Glomerular visceral epithelial cell (primary cell): ENCODE data around the gene KPNB1.
A peak's percentile ranks its signal among the peaks of the same experiment; 100 is the strongest.

Experiments
- DNase-seq: peaks from one replicate; pipeline ENCODE4 v3.0.0-alpha.2; 2016; ENCODE audit errors: extremely low spot score

KPNB1 gene

DNA sequence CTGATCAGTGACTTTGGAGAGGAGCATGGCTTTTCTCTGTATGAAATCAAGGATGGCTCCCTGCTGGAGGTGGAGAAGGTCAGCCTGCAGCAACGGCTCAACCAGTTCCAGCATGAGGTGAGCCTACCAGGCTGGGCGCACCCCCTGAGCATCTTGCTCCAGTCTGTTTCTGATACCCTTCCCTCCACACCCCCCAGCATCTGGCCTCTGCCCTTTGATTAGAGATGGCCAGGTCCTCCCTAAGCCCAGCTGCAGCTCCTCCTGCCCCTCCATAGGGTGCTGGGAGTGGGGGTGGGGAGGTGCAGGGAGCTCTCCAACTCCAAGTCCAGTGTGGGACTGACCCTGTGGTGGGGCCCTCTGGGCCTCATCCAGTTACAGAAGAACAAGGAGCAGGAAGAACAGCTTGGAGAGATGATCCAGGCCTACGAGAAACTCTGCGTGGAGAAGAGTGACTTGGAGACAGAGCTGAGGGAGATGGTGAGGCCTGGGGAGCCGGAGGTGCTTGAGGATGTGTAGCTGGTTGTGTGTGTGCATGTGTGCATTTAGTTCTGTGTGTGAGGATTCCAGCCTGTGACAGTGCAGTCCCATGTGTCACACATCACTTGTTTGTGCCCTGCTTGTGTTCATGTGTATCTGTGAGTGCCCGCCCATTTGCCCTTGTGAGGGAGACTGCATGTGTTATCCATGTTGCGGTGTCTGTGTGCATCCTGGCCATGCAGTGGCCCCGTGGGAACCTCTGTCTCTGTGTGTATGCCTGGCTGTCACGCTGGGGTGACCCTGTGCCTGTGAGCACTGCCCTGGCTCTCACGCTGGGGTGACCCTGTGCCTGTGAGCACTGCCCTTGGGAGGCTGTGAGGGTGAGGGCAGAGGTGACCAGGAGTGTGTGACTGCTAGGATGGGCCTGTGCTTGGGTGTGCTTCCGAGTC, 47.3 kb downstream of the KPNB1 start:
- no peak for DNase-seq

- DNase-seq = no peak
These were observed 48.4 kb downstream of the KPNB1 start for GRCh38 chr17:47697906-47698711.

DNA sequence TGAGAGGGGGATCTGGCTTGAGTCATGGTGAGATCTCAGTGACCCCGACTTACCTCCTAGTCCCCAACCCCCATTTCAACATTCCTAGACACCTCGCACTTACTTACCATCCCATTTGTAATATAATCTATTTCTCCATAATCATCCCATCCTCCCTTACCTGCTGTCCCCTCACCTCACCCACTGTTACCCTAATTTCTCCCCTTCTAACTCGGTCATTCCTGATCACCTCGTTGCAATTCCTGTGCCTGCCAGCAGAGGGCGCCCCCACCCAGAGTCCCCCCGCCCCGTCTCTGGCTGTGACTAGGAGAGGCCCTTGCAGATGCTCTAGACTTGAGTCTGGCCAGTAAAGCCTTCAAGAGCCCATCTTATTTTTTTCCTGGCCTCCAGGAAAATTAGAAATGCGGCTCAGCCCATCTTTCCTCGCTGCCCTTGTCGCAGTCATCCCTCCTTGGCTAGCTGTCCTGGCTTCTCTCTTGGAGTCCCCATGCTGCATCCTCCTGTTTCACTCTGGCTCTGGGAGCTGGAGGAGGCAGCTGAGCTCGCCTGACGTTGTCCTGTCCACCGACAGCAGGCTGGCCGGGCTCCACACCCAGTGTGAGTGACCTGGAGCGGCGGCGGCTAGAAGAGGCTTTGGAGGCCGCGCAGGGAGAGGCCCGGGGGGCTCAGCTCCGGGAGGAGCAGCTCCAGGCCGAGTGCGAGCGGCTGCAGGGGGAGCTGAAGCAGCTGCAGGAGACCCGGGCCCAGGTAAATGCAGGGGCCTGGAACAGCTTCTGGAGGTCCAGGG, 49.2 kb downstream of the KPNB1 start:
- peak; percentile 62 for DNase-seq

DNA sequence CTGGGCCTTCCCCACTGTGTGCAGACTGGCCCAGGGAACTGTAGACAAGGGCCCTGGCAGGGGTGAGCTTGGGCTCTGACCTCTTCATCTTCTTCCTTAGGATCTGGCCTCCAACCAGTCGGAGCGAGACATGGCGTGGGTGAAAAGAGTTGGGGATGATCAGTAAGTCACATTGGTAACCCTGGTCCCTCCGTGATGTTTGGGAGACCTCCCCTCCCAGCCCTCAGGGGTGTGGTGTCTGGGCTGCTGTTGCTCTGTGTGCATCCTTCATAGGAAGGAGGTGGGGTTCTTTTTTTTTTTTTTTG, 49.8 kb downstream of the KPNB1 start:
- no peak for DNase-seq

DNA sequence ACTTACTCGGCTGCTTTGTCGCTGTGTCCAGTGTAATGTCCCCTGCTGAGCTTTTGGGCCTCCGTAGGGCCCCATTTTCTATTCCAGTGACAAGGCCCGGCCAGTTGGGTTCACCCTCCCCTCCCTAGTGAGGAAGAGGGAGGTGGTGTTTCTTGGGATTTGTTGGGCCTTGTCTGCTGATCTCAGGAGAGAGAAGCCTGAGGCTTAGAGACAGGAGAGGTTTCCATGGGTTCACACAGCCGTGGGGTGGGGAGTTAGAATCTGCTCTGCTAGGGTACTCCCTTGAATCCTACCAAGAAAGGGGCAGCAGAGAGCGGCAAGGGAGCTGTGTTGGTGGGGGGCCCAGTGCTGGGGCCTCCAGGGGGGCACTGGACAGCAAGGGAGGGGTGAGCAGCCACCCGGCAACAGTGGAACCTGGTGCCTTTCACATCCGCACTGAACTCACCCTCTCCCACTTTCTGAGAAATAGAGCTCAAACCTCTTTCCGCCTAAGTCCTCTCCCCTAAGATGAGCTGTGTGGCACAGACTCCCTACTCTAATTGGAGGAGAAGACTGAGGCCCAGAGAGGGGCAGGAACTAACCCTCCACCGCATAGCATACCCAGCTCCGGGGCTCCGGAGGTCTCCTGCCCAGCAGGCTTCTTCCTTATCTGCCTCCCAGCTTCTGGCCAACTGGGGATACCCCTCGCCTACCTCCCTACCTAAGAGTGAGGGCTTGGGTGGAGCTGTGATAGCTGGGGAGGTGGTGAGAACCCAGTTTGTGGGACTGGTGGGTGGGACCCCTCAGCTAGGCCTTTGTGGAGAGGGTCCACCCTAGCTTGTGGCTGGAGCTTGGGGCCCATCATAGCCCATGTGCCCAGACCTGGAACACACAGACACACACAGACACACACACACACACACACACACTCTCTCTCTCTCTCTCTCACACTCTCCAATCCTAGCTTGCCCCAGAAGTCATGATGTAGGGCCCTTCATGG, 51.0 kb downstream of the KPNB1 start:
- DNase-seq = no peak

DNA sequence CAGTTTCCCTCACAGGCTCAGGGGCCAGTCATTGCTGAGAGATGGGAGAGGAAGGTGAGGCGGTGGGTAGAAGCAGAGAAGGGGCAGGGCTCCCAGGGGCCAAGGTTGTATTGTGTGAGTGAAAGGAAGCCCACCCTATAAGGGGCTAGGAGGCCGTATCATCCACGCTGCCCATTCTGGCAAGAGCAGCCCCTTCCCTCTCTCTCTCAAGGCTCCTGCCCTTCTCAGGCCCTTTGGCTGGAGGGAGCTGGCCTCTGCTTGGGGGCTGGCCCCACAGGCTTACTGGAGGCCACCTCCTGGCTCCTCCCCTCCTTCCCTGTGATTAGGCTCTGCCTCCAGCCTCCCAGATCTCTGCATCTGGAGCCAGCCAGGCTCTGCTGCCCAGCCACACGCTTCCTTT, 51.9 kb downstream of the KPNB1 start:
- no peak for DNase-seq

- no peak for DNase-seq
These were observed 52.8 kb downstream of the KPNB1 start for GRCh38 chr17:47702391-47702995.

GRCh38 chr17:47703191-47703591, 53.5 kb downstream of the KPNB1 start:
- no peak for DNase-seq

- no peak for DNase-seq
These were observed 54.0 kb downstream of the KPNB1 start for GRCh38 chr17:47703671-47704070.

- DNase-seq = no peak
These were observed 54.4 kb downstream of the KPNB1 start for GRCh38 chr17:47704116-47704515.

DNA sequence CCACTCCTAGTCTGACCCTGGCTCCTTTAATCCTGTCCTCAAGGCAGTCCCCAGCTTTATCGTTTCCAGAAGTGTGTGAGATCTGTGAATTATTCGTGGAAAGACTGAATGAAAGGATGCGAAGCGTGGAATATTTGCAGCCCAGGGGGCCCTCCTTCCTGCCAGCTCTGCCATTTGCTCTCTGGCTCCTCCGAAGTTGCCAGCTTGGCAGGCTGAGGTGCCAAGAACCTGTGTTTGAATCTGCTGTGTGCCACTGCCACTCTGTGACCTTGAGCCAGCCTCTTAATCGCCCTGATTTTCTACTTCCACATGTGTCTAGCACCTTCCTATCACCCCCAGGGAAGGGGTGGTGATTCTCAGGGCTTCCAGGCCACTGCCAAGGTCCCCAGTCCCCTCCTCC, 55.0 kb downstream of the KPNB1 start:
- DNase-seq = no peak

DNA sequence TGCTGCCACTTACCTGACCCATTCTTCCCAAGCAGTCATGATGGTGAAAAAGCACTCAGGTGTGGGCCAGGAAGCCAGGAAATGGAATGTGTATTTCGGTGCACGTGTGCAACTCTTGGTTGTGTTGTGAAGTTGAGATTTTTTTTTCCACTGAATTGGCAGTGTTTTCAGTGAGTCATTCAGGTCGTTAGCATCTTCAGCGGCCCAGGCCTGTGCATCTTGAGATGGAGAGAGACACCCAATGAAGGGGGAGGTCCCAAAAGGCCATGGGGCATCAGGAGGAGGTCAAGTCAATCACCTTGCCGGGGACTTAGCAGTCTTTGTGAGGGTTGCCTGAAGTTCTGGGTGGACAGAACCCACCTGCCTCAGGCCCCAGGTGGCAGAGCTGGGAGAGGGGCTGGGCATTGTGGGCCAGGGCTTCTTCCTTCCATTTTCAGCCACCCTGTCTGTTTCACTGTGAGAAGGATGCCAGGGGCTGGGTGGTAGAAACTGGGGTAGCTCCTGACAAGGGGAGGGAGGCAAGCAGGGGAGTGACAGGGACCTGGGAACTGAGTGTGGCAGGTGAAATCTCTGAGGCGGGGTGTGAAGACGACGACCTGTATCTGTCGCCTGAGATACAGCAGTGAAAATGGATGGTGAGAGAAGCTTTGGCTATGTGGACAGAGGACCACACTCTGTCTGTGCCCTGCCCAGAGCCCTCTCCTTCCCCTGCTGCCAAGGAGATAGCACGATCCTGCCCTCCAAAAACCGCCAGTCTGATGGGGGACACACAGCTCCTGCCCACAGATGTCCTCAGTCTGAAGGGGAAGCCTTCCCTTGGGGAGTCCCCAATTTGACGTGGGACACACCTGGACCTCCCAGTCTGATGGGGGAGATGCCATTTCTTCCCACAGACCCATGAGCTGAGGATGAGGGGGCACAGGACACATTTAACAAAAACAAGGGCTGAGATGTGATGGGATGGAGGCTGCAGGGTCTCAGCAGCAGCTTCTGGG, 56.1 kb downstream of the KPNB1 start:
- no peak for DNase-seq

DNA sequence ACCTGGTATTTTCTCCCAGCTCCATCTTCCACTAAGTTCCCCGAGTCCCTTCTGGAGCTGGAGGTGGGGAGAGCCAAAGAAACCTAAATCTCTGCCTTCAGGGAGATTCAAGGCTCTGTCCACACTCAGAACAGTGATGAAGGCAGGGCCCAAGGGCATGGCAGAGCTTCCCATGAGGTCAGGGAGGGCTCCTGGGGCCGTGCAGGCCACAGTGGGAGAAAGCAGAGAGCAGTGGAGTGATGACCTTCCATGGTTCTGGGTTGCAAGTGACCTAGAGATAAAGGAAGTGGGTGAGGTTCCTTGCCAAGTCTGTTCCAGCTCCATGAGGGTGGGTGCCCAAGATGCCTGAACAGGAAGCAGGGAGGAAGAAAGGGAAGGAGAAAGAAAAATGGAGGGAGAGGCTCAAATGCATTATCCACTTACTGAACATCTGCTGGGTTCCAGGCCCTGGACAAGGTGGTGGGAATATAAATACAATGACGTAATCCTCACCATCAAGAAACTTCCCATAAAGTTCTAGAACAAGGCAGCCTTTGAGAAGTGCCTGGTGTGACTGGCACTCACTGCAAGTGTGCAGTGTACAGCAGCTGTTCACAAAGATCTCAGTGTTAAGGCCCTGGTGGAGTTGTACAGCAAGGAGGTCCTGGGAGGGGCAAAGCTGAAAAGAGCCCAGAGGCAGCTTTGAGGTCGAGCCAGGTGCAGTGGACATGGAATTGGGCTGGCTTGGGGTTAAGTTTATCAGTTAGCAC, 57.5 kb downstream of the KPNB1 start:
- no peak for DNase-seq

- no peak for DNase-seq
These were observed 58.2 kb downstream of the KPNB1 start for GRCh38 chr17:47707884-47708283.

DNA sequence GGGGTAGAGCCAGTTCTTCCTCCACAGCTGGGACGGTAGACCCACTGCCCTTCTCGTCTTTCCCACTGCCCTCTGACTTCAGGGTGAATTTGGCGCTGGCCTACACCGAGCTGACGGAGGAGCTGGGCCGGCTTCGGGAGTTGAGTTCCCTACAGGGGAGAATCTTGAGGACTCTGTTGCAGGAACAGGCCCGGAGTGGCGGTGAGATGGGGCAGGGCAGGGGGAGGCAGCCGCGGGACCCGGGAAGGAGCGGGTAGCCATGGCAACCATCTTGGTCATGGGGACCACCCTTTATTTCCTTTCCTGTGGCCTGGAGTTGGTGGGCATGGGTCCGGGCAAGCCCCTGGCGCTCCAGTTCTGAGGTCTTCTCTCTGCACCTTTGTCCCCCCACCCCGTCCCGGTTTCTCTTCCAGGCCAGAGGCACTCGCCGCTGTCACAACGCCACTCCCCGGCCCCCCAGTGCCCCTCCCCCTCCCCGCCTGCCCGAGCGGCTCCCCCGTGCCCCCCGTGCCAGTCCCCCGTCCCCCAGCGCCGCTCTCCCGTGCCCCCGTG, 58.7 kb downstream of the KPNB1 start:
- DNase-seq = no peak

GRCh38 chr17:47708864-47709541, 59.3 kb downstream of the KPNB1 start:
- DNase-seq = no peak

DNA sequence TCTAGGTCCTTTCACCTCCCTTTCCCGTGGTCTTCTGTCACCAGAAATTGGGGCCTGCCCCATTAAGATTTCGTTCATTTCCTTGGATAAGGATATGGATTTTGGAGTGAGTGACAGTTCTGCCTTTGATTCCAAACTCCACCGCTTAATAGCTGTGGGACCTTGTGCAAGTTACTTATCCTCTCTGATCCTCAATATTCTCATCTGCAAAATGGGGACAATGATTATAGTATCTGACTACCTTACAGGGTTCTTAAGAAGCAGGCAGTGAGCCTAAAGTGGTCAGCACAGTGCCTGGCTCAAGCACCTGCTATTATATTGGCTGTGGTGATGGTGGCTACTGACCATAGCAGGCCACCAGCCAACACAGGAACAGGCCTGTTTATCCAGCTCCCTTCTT, 59.9 kb downstream of the KPNB1 start:
- no peak for DNase-seq
